Retinal pigment epithelial cell (primary cell): ENCODE data around the gene ZFP36.

Experiments
- DNase-seq: peaks from one replicate; pipeline ENCODE4 v3.0.0-alpha.2; 2010; ENCODE audit warnings: low read depth
- H3K4me3 ChIP-seq: 2 replicates; pipeline ENCODE4 v1.5.1; 2011; ENCODE audit warnings: mild to moderate bottlenecking, low read length, control low read depth, moderate library complexity
- TF ChIP-seq, protein P1 (sequence below): conservative IDR thresholded peaks from 2 replicates; pipeline ENCODE4 v1.5.1; 2011; ENCODE audit warnings: low read depth, low read length, control low read depth, inconsistent platforms

Gene ZFP36

GRCh38 chr19:39406656-39407409 lies at the start of gene ZFP36:
Gene ZFP36 (plus strand): TSS chr19:39406847. CDS start chr19:39406905, 58 bp downstream.
- peak within 1 kb of the TSS; percentile 89 for H3K4me3 ChIP-seq
- TF ChIP-seq, protein P1, sequence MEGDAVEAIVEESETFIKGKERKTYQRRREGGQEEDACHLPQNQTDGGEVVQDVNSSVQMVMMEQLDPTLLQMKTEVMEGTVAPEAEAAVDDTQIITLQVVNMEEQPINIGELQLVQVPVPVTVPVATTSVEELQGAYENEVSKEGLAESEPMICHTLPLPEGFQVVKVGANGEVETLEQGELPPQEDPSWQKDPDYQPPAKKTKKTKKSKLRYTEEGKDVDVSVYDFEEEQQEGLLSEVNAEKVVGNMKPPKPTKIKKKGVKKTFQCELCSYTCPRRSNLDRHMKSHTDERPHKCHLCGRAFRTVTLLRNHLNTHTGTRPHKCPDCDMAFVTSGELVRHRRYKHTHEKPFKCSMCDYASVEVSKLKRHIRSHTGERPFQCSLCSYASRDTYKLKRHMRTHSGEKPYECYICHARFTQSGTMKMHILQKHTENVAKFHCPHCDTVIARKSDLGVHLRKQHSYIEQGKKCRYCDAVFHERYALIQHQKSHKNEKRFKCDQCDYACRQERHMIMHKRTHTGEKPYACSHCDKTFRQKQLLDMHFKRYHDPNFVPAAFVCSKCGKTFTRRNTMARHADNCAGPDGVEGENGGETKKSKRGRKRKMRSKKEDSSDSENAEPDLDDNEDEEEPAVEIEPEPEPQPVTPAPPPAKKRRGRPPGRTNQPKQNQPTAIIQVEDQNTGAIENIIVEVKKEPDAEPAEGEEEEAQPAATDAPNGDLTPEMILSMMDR = peak; percentile 8
- no peak for DNase-seq

GRCh38 chr19:39359026-39359425 lies 47.6 kb upstream of the ZFP36 start:
- no peak for DNase-seq
- TF ChIP-seq, protein P1 = no peak
- no peak overlapping the region for H3K4me3 ChIP-seq

- DNase-seq = no peak
- TF ChIP-seq, protein P1 = no peak
- H3K4me3 ChIP-seq = no peak overlapping the region
Measured at GRCh38 chr19:39360599-39360998, 46.0 kb upstream of the ZFP36 start.

GRCh38 chr19:39362682-39363657 lies 43.7 kb upstream of the ZFP36 start:
- DNase-seq = no peak
- no peak overlapping the region for H3K4me3 ChIP-seq
- TF ChIP-seq, protein P1 = no peak

- H3K4me3 ChIP-seq = no peak overlapping the region
- TF ChIP-seq, protein P1 = no peak
- DNase-seq = no peak
Measured at GRCh38 chr19:39363901-39364457, 42.7 kb upstream of the ZFP36 start.

GRCh38 chr19:39365531-39365930 lies 41.1 kb upstream of the ZFP36 start:
- TF ChIP-seq, protein P1 = no peak
- DNase-seq = no peak
- no peak overlapping the region for H3K4me3 ChIP-seq
